Measurements from ENCODE around the gene KIRREL3. TPM values are rescaled to one million over a fixed set of nuclear protein-coding genes. Genes with fewer than 3 reads are reported as not detected.

Gene KIRREL3
- total and polyA plus RNA-seq, 2 of the 4 experiments (the other 2 are of a cell fraction), result 10.9 to 15.9 TPM

- Histone ChIP-seq H3K27ac (ENCODE audit: insufficient read depth, low read length) (peak overlapping the region; percentile 18; the same call in 1 of the 2 replicates), H4K91ac (ENCODE audit: insufficient read depth, low read depth, low read length) (peak overlapping the region; percentile 66), H3K18ac (ENCODE audit: low read depth, low read length) (peak overlapping the region; percentile 50), H3K36me3 (ENCODE audit: control insufficient read depth, insufficient read depth, low read length) (no peaks in the 10 kb centered on the region), H4K8ac (ENCODE audit: low read depth in 2 of 2, low read length in 2 of 2) (peak overlapping the region in 1 of 2 experiments; percentile 16; a peak in 2 of 4 replicates), H3K27me3 (ENCODE audit: control insufficient read depth, insufficient read depth, low read length) (no peaks in the 10 kb centered on the region), H2AK5ac (ENCODE audit: low read depth, low read length) (peak overlapping the region; percentile 74; the same call in 1 of the 2 replicates), H3K9me1 (ENCODE audit: insufficient read depth, low read length) (peaks cover 31% of the 10 kb centered on the region), H2BK5ac (ENCODE audit: low read depth, low read length, poor library complexity, severe bottlenecking) (peak overlapping the region; percentile 42), H2AFZ (replicated peaks; ENCODE audit: low read length, poor library complexity) (no peak overlapping the region), H3K4me1 (ENCODE audit: control insufficient read depth, insufficient read depth, low read length) (peaks cover 21% of the 10 kb centered on the region), H3K4me3 (ENCODE audit: insufficient read depth, low read depth, low read length) (no peak overlapping the region), H4K20me1 (ENCODE audit: insufficient read depth, low read length) (peaks cover 14% of the 10 kb centered on the region; the same call in 1 of the 2 replicates), H3K23ac (ENCODE audit: low read depth, low read length) (peak overlapping the region; percentile 48), H3K9me3 (ENCODE audit: control insufficient read depth, insufficient read depth, low read length) (no peaks in the 10 kb centered on the region), H3K14ac (replicated peaks; ENCODE audit: low read depth, low read length) (no peak overlapping the region; the same call in 1 of the 2 replicates), H4K5ac (ENCODE audit: low read depth, low read length) (peak overlapping the region; percentile 30; the same call in 1 of the 2 replicates), H2BK120ac (ENCODE audit: low read depth, low read length) (peak overlapping the region; percentile 83), H3K9ac (ENCODE audit: low read depth, low read length) (no peak overlapping the region), H3K79me1 (ENCODE audit: low read depth in 1 of 2, low read length in 2 of 2) (peaks cover 38 to 52% of the 10 kb centered on the region in 2 experiments), H3K56ac (ENCODE audit: extremely low read depth, insufficient read depth, low read length) (no peak overlapping the region), H2BK15ac (ENCODE audit: low read depth, low read length) (peak overlapping the region; percentile 63; the same call in 2 of the 3 replicates), H2BK20ac (ENCODE audit: low read depth, low read length) (peak overlapping the region; percentile 89), H2AK9ac (replicated peaks; ENCODE audit: low read depth, low read length, poor library complexity) (no peak overlapping the region), H3K4ac (ENCODE audit: low read depth, low read length) (peak overlapping the region; percentile 70), H3K4me2 (ENCODE audit: low read depth, low read length) (no peak overlapping the region)
- CTCF ChIA-PET, result interaction anchor here (0.5 to 0.8 kb wide), 3 partner anchors 40 to 140 kb away, joined by 3 to 4 read pairs (median 3); no protein-coding TSS in a partner anchor
- POLR2A ChIA-PET (ENCODE audit: unreplicated experiment), result no interaction called here
- in situ Hi-C loops (cut with MboI; ENCODE audit: low sequenced_read_pairs), result no loop called here
- DNase-seq, result no peak
- 0 out of 2 replicates have a peak, but pooled peaks have one; percentile 8 for ATAC-seq (ENCODE audit: low read depth)
- intact Hi-C loops (cut with micrococcal nuclease), result no loop called here
- WGBS, 2 experiments (ENCODE audit: extremely low coverage in 2 of 2, insufficient read length in 1 of 2), result no CpG with 5 or more reads among the region's 4 CpGs
- dilution Hi-C loops (cut with HindIII; ENCODE audit: low sequenced_read_pairs, unreplicated experiment), result no loop called here
- TF ChIP-seq FOS (IDR thresholded peaks at IDR 0.05; ENCODE audit: low read depth, low read length) (no peak), CEBPB (IDR thresholded peaks at IDR 0.05; ENCODE audit: low read depth, low read length) (peak; percentile 42)
- BruUV-seq (replicated peaks), result no TSS peak
Observed at GRCh38 chr11:126930091-126930841, 70.3 kb downstream of the KIRREL3 start.

All from IMR-90 (cell line).